ENCODE results near the gene MYOM1. TPM values are rescaled to one million over a fixed set of nuclear protein-coding genes. Genes with fewer than 3 reads are reported as not detected.

MYOM1 gene
- total RNA-seq, 2 donors from 2014 or later = 6.1 to 6.5 TPM

DNA sequence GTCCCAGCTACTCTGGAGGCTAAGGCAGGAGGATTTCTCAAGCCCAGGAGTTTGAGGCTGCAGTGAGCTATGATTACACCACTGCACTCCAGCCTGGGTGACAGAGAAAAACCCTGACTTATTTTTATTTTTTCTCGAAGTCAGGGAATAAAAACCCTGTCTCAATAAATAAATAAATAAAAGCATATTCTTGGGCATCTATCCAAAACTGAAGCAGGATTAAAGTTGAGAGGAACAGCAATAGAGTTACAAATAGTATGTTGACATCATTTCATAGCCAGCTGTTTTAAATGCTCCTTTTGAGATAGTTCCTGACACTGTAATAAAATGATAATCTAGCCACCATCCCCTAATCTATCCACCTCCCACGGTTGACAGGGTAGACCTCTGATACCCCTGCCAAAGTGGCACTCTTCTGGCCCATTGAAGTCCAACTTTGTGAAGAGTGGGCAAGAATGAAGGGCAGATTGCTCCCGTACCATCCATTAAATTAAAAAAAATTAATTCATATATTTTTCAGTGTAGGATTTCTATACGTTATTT is 164.5 kb downstream of the MYOM1 start:
- Histone ChIP-seq H3K9me3 (no peaks in the 10 kb centered on the region), H3K4me1 (replicated peaks) (no peaks in the 10 kb centered on the region), H3K4me3 (no peak overlapping the region), H3K27ac (no peak overlapping the region), H3K27me3 (replicated peaks; ENCODE audit: insufficient read depth) (no peaks in the 10 kb centered on the region), H3K36me3 (no peaks in the 10 kb centered on the region)
- 60% methylated on average over 4 of the region's 4 CpGs for WGBS
- intact Hi-C loops (cut with DNase I) = no loop called here
- DNase-seq (ENCODE audit: low spot score) = no peak
- no peak for TF ChIP-seq POLR2A (IDR thresholded peaks at IDR 0.05)
- no peak for TF ChIP-seq POLR2AphosphoS5 (IDR thresholded peaks at IDR 0.05)

DNA sequence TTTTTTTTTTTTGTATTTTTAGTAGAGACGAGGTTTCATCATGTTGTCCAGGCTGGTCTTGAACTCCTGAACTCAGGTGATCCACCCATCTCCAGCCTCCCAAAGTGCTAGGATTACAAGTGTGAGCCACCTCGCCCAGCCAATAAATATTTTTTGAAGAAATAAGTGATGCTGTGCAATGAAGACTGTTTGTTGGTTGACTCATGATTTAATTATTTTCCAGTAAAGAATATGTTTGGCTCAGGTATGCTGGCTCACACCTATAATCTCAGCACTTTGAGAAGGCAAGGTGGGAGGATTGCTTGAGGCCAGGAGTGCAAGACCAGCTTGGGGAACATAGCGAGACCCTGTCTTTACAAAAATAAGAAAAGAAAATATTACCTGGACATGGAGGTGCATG is 165.0 kb downstream of the MYOM1 start:
- intact Hi-C loops (cut with DNase I) = no loop called here
- Histone ChIP-seq H3K27me3 (replicated peaks; ENCODE audit: insufficient read depth) (no peaks in the 10 kb centered on the region), H3K4me3 (no peak overlapping the region), H3K27ac (no peak overlapping the region), H3K4me1 (replicated peaks) (no peaks in the 10 kb centered on the region), H3K36me3 (no peaks in the 10 kb centered on the region), H3K9me3 (no peaks in the 10 kb centered on the region)
- no peak for DNase-seq (ENCODE audit: low spot score)
- WGBS = 97% methylated on average over 3 of the region's 3 CpGs
- TF ChIP-seq POLR2AphosphoS5 (IDR thresholded peaks at IDR 0.05) = no peak
- TF ChIP-seq, protein P1, sequence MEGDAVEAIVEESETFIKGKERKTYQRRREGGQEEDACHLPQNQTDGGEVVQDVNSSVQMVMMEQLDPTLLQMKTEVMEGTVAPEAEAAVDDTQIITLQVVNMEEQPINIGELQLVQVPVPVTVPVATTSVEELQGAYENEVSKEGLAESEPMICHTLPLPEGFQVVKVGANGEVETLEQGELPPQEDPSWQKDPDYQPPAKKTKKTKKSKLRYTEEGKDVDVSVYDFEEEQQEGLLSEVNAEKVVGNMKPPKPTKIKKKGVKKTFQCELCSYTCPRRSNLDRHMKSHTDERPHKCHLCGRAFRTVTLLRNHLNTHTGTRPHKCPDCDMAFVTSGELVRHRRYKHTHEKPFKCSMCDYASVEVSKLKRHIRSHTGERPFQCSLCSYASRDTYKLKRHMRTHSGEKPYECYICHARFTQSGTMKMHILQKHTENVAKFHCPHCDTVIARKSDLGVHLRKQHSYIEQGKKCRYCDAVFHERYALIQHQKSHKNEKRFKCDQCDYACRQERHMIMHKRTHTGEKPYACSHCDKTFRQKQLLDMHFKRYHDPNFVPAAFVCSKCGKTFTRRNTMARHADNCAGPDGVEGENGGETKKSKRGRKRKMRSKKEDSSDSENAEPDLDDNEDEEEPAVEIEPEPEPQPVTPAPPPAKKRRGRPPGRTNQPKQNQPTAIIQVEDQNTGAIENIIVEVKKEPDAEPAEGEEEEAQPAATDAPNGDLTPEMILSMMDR (IDR thresholded peaks at IDR 0.05) = no peak
- no peak for TF ChIP-seq POLR2A (IDR thresholded peaks at IDR 0.05)

DNA sequence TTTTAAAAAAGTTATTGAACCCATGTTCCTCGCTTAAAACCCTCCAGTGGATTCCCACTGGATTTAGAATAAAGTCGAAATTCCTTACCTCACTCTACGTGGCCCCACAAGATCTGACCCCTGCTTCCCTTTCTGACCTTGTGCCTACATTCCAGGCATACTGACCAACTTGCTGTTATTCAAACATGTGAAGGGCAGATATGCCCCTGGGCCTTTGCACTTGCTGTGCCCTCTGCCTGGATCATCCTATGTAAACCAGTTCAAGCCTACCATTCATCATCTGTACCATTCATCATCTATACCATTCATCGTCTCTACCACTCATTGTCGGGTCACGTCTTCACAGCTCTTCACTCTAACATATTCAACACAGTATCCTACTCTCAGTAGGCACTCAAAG is 165.6 kb downstream of the MYOM1 start:
- no peaks in the 10 kb centered on the region for H3K36me3 ChIP-seq
- DNase-seq (ENCODE audit: low spot score) = no peak
- H3K9me3 ChIP-seq = no peaks in the 10 kb centered on the region
- no peak overlapping the region for H3K4me3 ChIP-seq
- H3K4me1 ChIP-seq (replicated peaks) = no peaks in the 10 kb centered on the region
- intact Hi-C loops (cut with DNase I) = no loop called here
- no peak overlapping the region for H3K27ac ChIP-seq
- no peaks in the 10 kb centered on the region for H3K27me3 ChIP-seq (replicated peaks; ENCODE audit: insufficient read depth)
- 98% methylated on average over 6 of the region's 6 CpGs for WGBS
- TF ChIP-seq POLR2AphosphoS5 (IDR thresholded peaks at IDR 0.05) (no peak), POLR2A (IDR thresholded peaks at IDR 0.05) (no peak)
- TF ChIP-seq, protein P1 (IDR thresholded peaks at IDR 0.05) = no peak

DNA sequence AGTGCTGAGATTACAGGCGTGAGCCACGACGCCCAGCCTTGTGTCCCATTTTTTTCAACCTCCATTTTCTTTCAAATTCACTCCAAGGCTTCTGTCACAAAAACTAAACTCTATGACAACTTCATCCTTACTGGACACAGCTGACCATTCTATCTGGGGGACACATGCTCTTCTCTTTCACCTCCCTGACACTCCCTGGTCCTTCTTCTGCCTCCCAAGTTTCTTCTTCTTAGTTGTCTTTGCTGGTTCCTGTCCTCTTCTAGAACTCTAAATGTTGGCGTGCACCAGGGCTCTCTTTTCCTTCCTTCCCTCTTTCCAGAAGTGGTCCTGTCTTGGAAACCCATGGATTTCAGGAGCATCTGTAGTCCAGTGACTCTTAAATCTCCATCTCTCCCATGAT is 166.7 kb downstream of the MYOM1 start:
- Histone ChIP-seq H3K4me3 (no peak overlapping the region), H3K27ac (no peak overlapping the region), H3K27me3 (replicated peaks; ENCODE audit: insufficient read depth) (no peaks in the 10 kb centered on the region), H3K36me3 (no peaks in the 10 kb centered on the region), H3K4me1 (replicated peaks) (no peaks in the 10 kb centered on the region), H3K9me3 (no peaks in the 10 kb centered on the region)
- DNase-seq (ENCODE audit: low spot score) = no peak
- intact Hi-C loops (cut with DNase I) = no loop called here
- TF ChIP-seq, protein P1 (IDR thresholded peaks at IDR 0.05) = no peak
- no peak for TF ChIP-seq POLR2A (IDR thresholded peaks at IDR 0.05)
- TF ChIP-seq POLR2AphosphoS5 (IDR thresholded peaks at IDR 0.05) = no peak
- WGBS = 97% methylated on average over 4 of the region's 4 CpGs

DNA sequence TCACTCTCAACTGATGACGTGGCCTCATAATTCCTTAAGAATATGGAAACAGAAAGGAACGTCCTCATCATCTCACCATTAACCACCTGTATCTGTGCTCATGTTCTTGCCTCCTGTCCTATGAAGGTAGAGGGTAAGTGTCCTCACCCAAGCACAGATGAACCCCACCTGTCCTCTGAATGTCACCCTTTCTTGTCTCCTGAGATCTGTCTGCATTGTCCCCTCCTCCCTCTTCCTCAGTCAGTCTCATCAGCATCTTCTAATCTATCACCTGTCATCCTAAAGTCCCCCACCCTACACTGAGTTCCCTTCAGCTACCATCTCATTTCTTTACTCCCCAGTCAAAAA is 167.4 kb downstream of the MYOM1 start:
- WGBS = 61% methylated on average over 2 of the region's 2 CpGs
- Histone ChIP-seq H3K9me3 (no peaks in the 10 kb centered on the region), H3K27me3 (replicated peaks; ENCODE audit: insufficient read depth) (no peaks in the 10 kb centered on the region), H3K36me3 (no peaks in the 10 kb centered on the region), H3K27ac (no peak overlapping the region), H3K4me1 (replicated peaks) (no peaks in the 10 kb centered on the region), H3K4me3 (no peak overlapping the region)
- no peak for DNase-seq (ENCODE audit: low spot score)
- intact Hi-C loops (cut with DNase I) = no loop called here
- TF ChIP-seq, protein P1 (IDR thresholded peaks at IDR 0.05) = no peak
- TF ChIP-seq POLR2A (IDR thresholded peaks at IDR 0.05) = no peak
- no peak for TF ChIP-seq POLR2AphosphoS5 (IDR thresholded peaks at IDR 0.05)
